Fibroblast of mammary gland (primary cell): ENCODE measurements around the gene JAK3.

ENCODE experiments used
- DNase-seq: peaks from one replicate; pipeline ENCODE4 v3.0.0-alpha.2; 2010; ENCODE audit warnings: low read depth
- H3K4me3 ChIP-seq: 2 replicates; pipeline ENCODE4 v1.5.1; 2011; ENCODE audit warnings: low read depth, mild to moderate bottlenecking, low read length, moderate library complexity; ENCODE audit not compliant: control insufficient read depth
- TF ChIP-seq, protein P1 (sequence below): conservative IDR thresholded peaks from 2 replicates; pipeline ENCODE4 v1.5.1; 2011; ENCODE audit warnings: low read depth, low read length, inconsistent platforms; ENCODE audit not compliant: control insufficient read depth, insufficient read depth

JAK3 gene

DNA sequence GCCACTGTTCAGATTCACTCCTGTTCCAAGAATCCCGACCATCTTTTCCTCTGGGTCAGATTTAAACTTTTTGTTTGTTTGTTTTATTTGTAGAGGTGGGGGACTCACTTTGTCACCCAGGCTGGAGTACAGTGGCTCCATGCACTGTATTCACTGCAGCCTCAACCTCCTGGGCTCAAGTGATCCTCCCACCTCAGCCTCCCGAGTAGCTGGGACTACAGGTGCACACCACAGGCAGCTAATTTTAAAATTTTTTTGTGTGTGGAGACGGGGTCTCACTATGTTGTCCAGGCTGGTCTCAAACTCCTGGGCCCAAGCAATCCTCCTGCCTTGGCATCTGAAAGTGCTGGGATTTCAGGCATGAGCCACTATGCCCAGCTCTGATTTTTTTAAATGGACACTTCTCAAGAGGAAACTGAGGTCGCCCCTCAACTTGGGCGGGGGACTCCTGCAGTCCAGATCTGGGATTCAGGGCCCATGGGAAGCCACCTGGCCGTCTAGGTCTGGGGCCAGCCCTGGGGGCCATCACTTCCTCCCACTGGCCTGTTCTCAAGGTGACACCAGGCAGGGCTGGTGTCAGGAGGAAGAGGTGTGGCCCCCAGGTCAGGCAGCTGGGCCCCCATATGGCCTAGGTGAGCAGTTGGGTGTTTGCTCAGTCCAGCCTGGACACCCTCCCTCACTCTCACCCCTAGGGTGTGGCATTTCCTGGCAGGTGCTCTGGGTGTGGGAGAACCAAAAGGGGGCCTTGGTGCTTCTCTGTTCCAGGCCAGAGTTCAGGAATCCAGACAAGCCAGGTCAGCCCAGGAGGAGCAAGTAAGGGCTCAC, 51.6 kb downstream of the JAK3 start:
- no peak overlapping the region for H3K4me3 ChIP-seq
- DNase-seq = no peak
- TF ChIP-seq, protein P1, sequence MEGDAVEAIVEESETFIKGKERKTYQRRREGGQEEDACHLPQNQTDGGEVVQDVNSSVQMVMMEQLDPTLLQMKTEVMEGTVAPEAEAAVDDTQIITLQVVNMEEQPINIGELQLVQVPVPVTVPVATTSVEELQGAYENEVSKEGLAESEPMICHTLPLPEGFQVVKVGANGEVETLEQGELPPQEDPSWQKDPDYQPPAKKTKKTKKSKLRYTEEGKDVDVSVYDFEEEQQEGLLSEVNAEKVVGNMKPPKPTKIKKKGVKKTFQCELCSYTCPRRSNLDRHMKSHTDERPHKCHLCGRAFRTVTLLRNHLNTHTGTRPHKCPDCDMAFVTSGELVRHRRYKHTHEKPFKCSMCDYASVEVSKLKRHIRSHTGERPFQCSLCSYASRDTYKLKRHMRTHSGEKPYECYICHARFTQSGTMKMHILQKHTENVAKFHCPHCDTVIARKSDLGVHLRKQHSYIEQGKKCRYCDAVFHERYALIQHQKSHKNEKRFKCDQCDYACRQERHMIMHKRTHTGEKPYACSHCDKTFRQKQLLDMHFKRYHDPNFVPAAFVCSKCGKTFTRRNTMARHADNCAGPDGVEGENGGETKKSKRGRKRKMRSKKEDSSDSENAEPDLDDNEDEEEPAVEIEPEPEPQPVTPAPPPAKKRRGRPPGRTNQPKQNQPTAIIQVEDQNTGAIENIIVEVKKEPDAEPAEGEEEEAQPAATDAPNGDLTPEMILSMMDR = no peak

GRCh38 chr19:17795495-17795856, 52.3 kb downstream of the JAK3 start:
- TF ChIP-seq, protein P1 = no peak

DNA sequence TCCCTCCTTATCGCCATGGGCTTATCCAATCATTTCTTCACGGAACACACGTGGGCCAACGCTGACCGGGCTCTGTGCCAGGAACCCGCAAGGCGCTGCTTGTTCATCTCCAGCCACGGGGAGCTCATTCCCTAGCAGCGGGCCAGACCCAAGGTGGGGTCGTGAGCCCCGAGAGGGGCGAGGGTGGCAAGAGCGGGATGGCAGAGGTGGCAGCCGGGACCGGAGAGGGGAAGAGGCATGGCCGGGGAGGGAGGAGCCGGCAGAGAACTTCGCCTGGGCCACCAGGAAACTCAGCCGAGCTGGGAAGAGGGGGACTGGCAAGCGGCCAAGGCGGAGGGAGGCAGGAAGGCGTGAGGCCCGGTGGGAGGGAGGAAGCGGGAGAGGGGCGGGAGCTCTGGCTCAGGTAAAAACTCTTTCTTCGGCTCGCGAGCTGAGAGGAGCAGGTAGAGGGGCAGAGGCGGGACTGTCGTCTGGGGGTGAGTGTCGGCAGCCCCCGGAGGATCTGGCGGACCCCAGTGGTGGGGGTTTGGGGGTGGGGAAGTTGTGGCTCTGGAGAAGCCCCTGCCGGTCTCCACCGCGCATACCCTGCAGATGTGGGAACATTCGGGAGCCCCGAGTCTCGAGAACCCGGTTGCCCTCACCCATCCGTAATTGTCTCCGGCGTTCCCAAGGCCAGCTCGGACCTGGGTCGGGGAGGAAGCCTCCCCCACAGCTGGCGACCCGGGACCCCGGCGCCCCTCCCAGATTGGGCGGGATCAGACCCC, 52.9 kb downstream of the JAK3 start, which contains the start of gene B3GNT3:
TSS of gene B3GNT3 (plus strand) at position 408 of the 764 bp plus-strand sequence. CDS start 12,670 bp downstream, outside the sequence.
- TF ChIP-seq, protein P1 = no peak
- no peak for DNase-seq
- no peak within 1 kb of the TSS for H3K4me3 ChIP-seq

More at GRCh38 chr19:17795495-17795856, 52.3 kb downstream of the JAK3 start:
- H3K4me3 ChIP-seq = no peak overlapping the region
- DNase-seq = no peak

GRCh38 chr19:17794412-17794730, 53.4 kb downstream of the JAK3 start:
- DNase-seq = no peak
- TF ChIP-seq, protein P1 = no peak
- no peak overlapping the region for H3K4me3 ChIP-seq

DNA sequence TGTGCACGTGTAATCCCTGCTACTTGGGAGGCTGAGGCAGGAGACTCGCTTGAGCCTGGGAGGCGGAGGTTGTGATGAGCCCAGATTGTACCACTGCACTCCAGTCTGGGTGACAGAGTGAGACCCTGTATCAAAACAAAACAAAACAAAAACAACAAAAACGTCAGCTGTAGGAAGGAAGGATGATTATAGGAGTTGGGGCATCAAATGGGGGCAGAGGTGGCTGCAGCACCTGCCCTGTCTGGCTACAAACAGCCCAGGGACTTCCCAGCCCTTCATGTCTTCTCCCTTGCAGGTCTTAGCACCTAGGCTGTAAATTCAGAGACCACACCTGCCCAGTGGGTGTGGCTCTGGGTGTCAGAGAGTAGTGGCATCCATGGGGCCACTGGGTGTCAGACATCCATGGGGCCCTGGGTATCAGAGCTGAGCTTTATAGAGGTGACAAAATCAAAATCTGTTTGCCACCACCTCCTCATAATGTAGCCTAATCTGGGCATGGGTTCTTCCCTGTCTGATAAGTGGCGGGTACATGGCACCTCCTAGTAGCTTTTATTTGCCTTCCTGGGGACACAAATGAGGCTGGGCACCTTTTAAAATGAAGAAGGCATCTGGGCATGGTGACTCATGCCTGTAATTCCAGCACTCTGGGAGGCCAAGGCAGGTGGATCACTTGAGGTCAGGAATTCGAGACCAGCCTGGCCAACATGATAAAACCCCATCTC, 57.6 kb downstream of the JAK3 start:
- no peak for DNase-seq
- TF ChIP-seq, protein P1 = no peak
- H3K4me3 ChIP-seq = no peak overlapping the region

- no peak for DNase-seq
- no peak overlapping the region for H3K4me3 ChIP-seq
- TF ChIP-seq, protein P1 = no peak
These were observed 59.1 kb downstream of the JAK3 start for GRCh38 chr19:17788632-17789031.
